Measurements from ENCODE around the gene CDKN2AIPNL. TPM values are rescaled to one million over a fixed set of nuclear protein-coding genes. Genes with fewer than 3 reads are reported as not detected.
A peak's percentile ranks its signal among the peaks of the same experiment; 100 is the strongest.

CDKN2AIPNL gene
- total RNA-seq, 1 experiment from 2014 or later: 43.6 TPM

- Histone ChIP-seq H3K27ac (ENCODE audit: low read length) (no peak overlapping the region), H3K36me3 (ENCODE audit: control insufficient read depth, insufficient read depth, low read length) (no peaks in the 10 kb centered on the region), H3K4me1 (ENCODE audit: control insufficient read depth, insufficient read depth, low read length) (no peaks in the 10 kb centered on the region), H3K27me3 (ENCODE audit: control insufficient read depth, insufficient read depth, low read length) (no peaks in the 10 kb centered on the region), H3K4me3 (ENCODE audit: low read depth in 2 of 2, low read length in 2 of 2) (no peak overlapping the region), H3K9me3 (ENCODE audit: control insufficient read depth, insufficient read depth, low read depth, low read length) (no peaks in the 10 kb centered on the region)
- BruUV-seq (replicated peaks): no TSS peak
- ChIA-PET POLR2A (interaction anchor here (0.7 kb wide), 1 partner anchor 88 kb away, joined by 6 read pairs; no protein-coding TSS in a partner anchor), CTCF (no interaction called here)
- TF ChIP-seq REST (IDR thresholded peaks at IDR 0.05; ENCODE audit: insufficient read depth in 1 of 2, low read depth in 2 of 2, low read length in 1 of 2): no peak
- no peak for TF ChIP-seq CTCF (IDR thresholded peaks at IDR 0.05)
- TF ChIP-seq POLR2AphosphoS5 (IDR thresholded peaks at IDR 0.05; ENCODE audit: low read depth, low read length): no peak
- no peak for TF ChIP-seq TCF7L2 (IDR thresholded peaks at IDR 0.05; ENCODE audit: low read depth, low read length)
- TF ChIP-seq SIN3A (IDR thresholded peaks at IDR 0.05; ENCODE audit: borderline replicate concordance, insufficient read depth, low read depth, low read length): no peak
- ATAC-seq: no peak
- intact Hi-C loops (cut with micrococcal nuclease; ENCODE audit: unreplicated experiment): no loop called here
- DNase-seq (ENCODE audit: low read depth, low spot score): no peak
- in situ Hi-C loops (cut with HindIII; ENCODE audit: low pct_unique_long_range_greater_than_20kb, low sequenced_read_pairs): no loop called here
Observed at GRCh38 chr5:134459491-134459890, 47.8 kb upstream of the CDKN2AIPNL start.

- Histone ChIP-seq H3K4me1 (ENCODE audit: control insufficient read depth, insufficient read depth, low read length) (no peaks in the 10 kb centered on the region), H3K36me3 (ENCODE audit: control insufficient read depth, insufficient read depth, low read length) (no peaks in the 10 kb centered on the region), H3K27ac (ENCODE audit: low read length) (no peak overlapping the region), H3K9me3 (ENCODE audit: control insufficient read depth, insufficient read depth, low read depth, low read length) (no peaks in the 10 kb centered on the region), H3K4me3 (ENCODE audit: low read depth in 2 of 2, low read length in 2 of 2) (no peak overlapping the region), H3K27me3 (ENCODE audit: control insufficient read depth, insufficient read depth, low read length) (no peaks in the 10 kb centered on the region)
- CTCF ChIA-PET: no interaction called here
- intact Hi-C loops (cut with micrococcal nuclease; ENCODE audit: unreplicated experiment) (no loop called here), in situ Hi-C loops (cut with HindIII; ENCODE audit: low pct_unique_long_range_greater_than_20kb, low sequenced_read_pairs) (no loop called here)
- no peak for TF ChIP-seq POLR2AphosphoS5 (IDR thresholded peaks at IDR 0.05; ENCODE audit: low read depth, low read length)
- no peak for TF ChIP-seq TCF7L2 (IDR thresholded peaks at IDR 0.05; ENCODE audit: low read depth, low read length)
- ATAC-seq (no peak), DNase-seq (ENCODE audit: low read depth, low spot score) (no peak)
- no TSS peak for BruUV-seq (replicated peaks)
- POLR2A ChIA-PET: no interaction called here
Observed at GRCh38 chr5:134459010-134459403, 47.3 kb upstream of the CDKN2AIPNL start.

- ChIA-PET POLR2A (interaction anchor here (0.6 kb wide), 1 partner anchor 69 kb away, joined by 4 read pairs; no protein-coding TSS in a partner anchor), CTCF (no interaction called here)
- no peaks in the 10 kb centered on the region for H3K4me1 ChIP-seq (ENCODE audit: control insufficient read depth, insufficient read depth, low read length)
- no peak for TF ChIP-seq CTCF (IDR thresholded peaks at IDR 0.05)
- TF ChIP-seq POLR2AphosphoS5 (IDR thresholded peaks at IDR 0.05; ENCODE audit: low read depth, low read length): no peak
- no peak for TF ChIP-seq REST (IDR thresholded peaks at IDR 0.05; ENCODE audit: insufficient read depth in 1 of 2, low read depth in 2 of 2, low read length in 1 of 2)
- DNase-seq (ENCODE audit: low read depth, low spot score) (no peak), ATAC-seq (peak; percentile 15)
- intact Hi-C loops (cut with micrococcal nuclease; ENCODE audit: unreplicated experiment): no loop called here
- no peaks in the 10 kb centered on the region for H3K9me3 ChIP-seq (ENCODE audit: control insufficient read depth, insufficient read depth, low read depth, low read length)
- no peaks in the 10 kb centered on the region for H3K27me3 ChIP-seq (ENCODE audit: control insufficient read depth, insufficient read depth, low read length)
- H3K4me3 ChIP-seq (ENCODE audit: low read depth in 2 of 2, low read length in 2 of 2): no peak overlapping the region
- no TSS peak for BruUV-seq (replicated peaks)
- no peaks in the 10 kb centered on the region for H3K36me3 ChIP-seq (ENCODE audit: control insufficient read depth, insufficient read depth, low read length)
- in situ Hi-C loops (cut with HindIII; ENCODE audit: low pct_unique_long_range_greater_than_20kb, low sequenced_read_pairs): no loop called here
- H3K27ac ChIP-seq (ENCODE audit: low read length): no peak overlapping the region
Observed at GRCh38 chr5:134458234-134459009, 46.7 kb upstream of the CDKN2AIPNL start.

All from Panc1 (cell line).